IMR-90 (cell line): ENCODE measurements around the gene MSI2.

Experiments
- ELK1 ChIP-seq: fragments of 150-350 bp; IDR thresholded peaks from 2 replicates; pipeline ENCODE4 v1.6.1; 2016; ENCODE audit warnings: low read depth, mild to moderate bottlenecking, low read length, moderate library complexity, borderline replicate concordance
- POLR2A ChIP-seq: IDR thresholded peaks from 2 replicates; pipeline ENCODE4 v1.6.1; 2012; ENCODE audit warnings: mild to moderate bottlenecking, low read depth, low read length
- RAD21 ChIP-seq: IDR thresholded peaks from 2 replicates; pipeline ENCODE4 v1.6.1; 2012; ENCODE audit warnings: low read length, improper control_type of control experiment
- RFX5 ChIP-seq: IDR thresholded peaks from 2 replicates; pipeline ENCODE4 v1.8.0; 2012; ENCODE audit warnings: low read depth, mild to moderate bottlenecking, low read length, moderate library complexity
- TF ChIP-seq, protein P1 (sequence below): conservative IDR thresholded peaks from 2 replicates; pipeline ENCODE4 v1.5.1; 2012; ENCODE audit warnings: mild to moderate bottlenecking, low read depth, low read length, improper control_type of control experiment

- no peak for TF ChIP-seq ELK1
- TF ChIP-seq, protein P1, sequence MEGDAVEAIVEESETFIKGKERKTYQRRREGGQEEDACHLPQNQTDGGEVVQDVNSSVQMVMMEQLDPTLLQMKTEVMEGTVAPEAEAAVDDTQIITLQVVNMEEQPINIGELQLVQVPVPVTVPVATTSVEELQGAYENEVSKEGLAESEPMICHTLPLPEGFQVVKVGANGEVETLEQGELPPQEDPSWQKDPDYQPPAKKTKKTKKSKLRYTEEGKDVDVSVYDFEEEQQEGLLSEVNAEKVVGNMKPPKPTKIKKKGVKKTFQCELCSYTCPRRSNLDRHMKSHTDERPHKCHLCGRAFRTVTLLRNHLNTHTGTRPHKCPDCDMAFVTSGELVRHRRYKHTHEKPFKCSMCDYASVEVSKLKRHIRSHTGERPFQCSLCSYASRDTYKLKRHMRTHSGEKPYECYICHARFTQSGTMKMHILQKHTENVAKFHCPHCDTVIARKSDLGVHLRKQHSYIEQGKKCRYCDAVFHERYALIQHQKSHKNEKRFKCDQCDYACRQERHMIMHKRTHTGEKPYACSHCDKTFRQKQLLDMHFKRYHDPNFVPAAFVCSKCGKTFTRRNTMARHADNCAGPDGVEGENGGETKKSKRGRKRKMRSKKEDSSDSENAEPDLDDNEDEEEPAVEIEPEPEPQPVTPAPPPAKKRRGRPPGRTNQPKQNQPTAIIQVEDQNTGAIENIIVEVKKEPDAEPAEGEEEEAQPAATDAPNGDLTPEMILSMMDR: no peak
- no peak for TF ChIP-seq POLR2A
- TF ChIP-seq RAD21: no peak
- TF ChIP-seq RFX5: no peak
Observed at GRCh38 chr17:57412520-57413096, 156.3 kb downstream of the MSI2 start.
